B cell (primary cell): ENCODE measurements around the gene RNF111.

Experiments
- CTCF ChIP-seq: fragments of 200-600 bp; IDR thresholded peaks from one replicate; pipeline ENCODE4 v1.8.0; 2022; ENCODE audit warnings: antibody characterized with exemption, mild to moderate bottlenecking
- EZH2 ChIP-seq: IDR thresholded peaks from 2 replicates; pipeline ENCODE4 v1.6.1; 2012; ENCODE audit warnings: borderline replicate concordance, low read depth, mild to moderate bottlenecking, moderate library complexity, low read length; ENCODE audit not compliant: insufficient read depth, poor library complexity, severe bottlenecking

- no peak for TF ChIP-seq CTCF
- TF ChIP-seq EZH2: no peak
These were observed 4.2 kb upstream of the RNF111 start for GRCh38 chr15:58983261-58983660.
